Activated T-cell treated with anti-CD3 and anti-CD28 coated beads, Interleukin-2, amount 50 U/mL, for 72 hours (primary cell): ENCODE results near the gene PTBP3. TPM values are rescaled to one million over a fixed set of nuclear protein-coding genes. Genes with fewer than 3 reads are reported as not detected.

Experiments
- ATAC-seq, 2 donors: fragments of 150-1000 bp; cut with Tn5 transposase; replicated peaks in 1 of 2; 2 replicates each; pipeline ENCODE4 v1.10.0; 2021; ENCODE audit warnings: moderate library complexity in 2 of 2, mild to moderate bottlenecking in 1 of 2
- DNase-seq, 2 donors: peaks; one replicate each; pipeline ENCODE4 v3.0.0; 2021 to 2022; ENCODE audit warnings: mixed read lengths in 1 of 2
- H3K27ac Mint-ChIP-seq: one replicate; pipeline ENCODE4 v1.8.0; 2022; ENCODE audit warnings: mild to moderate bottlenecking, moderate library complexity, mixed read lengths
- H3K27me3 Mint-ChIP-seq: one replicate; pipeline ENCODE4 v1.8.0; 2022; ENCODE audit warnings: low read depth, mixed read lengths
- H3K36me3 Mint-ChIP-seq, 2 donors: one replicate each; pipeline ENCODE4 v1.8.0; 2022; ENCODE audit warnings: mixed read lengths in 2 of 2, mild to moderate bottlenecking in 1 of 2; ENCODE audit not compliant: insufficient read depth in 2 of 2
- H3K4me1 Mint-ChIP-seq: one replicate; pipeline ENCODE4 v1.8.0; 2022; ENCODE audit warnings: low read depth, mixed read lengths
- H3K4me3 Mint-ChIP-seq, 2 donors: one replicate each; pipeline ENCODE4 v1.8.0; 2022; ENCODE audit warnings: mild to moderate bottlenecking in 2 of 2, mixed read lengths in 2 of 2, moderate library complexity in 2 of 2
- H3K9me3 Mint-ChIP-seq, 2 donors: one replicate each; pipeline ENCODE4 v1.8.0; 2022; ENCODE audit warnings: mixed read lengths in 2 of 2
- total RNA-seq, 2 donors: library from RNA; stranded (reverse); gene quantifications; one replicate each; pipeline ENCODE4 v1.2.3, GENCODE V29; 2022

The PTBP3 gene
- total RNA-seq, 2 donors from 2014 or later, result 125 to 138 TPM

- no peaks in the 10 kb centered on the region for H3K9me3 Mint-ChIP-seq
- H3K4me1 Mint-ChIP-seq, result peaks cover 38% of the 10 kb centered on the region
- DNase-seq (peak; percentile 83 to 86), ATAC-seq (peak; percentile 92 to 93)
- H3K36me3 Mint-ChIP-seq, result peaks cover 5 to 6% of the 10 kb centered on the region in 2 donors
- peak overlapping the region; percentile 52 for H3K27ac Mint-ChIP-seq
- peak overlapping the region; percentile 90 to 91 for H3K4me3 Mint-ChIP-seq
- H3K27me3 Mint-ChIP-seq, result peaks cover 33% of the 10 kb centered on the region
Measured at GRCh38 chr9:112174222-112174964, 159.0 kb downstream of the PTBP3 start.

DNA sequence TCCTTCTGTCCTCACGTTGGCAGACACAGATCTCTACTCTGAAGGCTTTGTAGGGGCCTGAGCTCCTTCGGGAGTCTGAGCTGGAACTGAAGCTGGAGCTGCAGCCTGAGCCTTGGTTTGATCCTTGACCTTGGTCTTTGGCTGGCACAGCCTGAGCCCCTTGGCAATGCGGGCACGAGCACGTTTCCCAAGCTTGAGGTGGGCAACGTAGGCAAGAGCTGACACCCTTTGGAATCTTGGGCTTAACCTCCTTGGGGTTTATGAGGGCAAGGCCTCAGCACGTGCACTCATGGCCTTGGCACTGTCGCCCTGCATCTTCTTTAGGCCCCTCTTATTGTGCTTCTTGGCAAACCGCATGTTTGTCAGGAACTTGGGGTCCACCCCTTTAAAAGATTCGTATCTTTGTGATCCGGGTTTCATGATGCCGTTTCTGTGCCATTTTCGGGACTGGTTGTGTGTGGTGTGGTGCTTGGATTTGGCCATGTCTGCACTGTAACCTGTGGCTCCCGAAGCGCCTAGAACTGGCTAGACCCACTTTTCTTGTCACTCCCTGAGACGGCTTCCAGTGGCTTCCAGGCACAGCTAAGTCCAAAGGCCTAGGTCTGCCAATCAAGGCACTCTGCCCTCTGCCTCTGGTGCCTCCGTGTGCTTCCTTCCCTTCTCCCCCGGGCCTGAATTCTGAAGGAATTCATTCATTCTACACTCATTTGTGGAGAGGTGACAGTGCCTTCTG lies 159.8 kb downstream of the PTBP3 start:
- DNase-seq, result no peak
- Mint-ChIP-seq H3K27ac (no peak overlapping the region), H3K27me3 (peaks cover 30% of the 10 kb centered on the region), H3K36me3 (peaks cover 5 to 6% of the 10 kb centered on the region in 2 donors), H3K4me3 (peak overlapping the region; percentile 90 to 91), H3K4me1 (peaks cover 45% of the 10 kb centered on the region), H3K9me3 (no peaks in the 10 kb centered on the region)
- no peak for ATAC-seq

DNA sequence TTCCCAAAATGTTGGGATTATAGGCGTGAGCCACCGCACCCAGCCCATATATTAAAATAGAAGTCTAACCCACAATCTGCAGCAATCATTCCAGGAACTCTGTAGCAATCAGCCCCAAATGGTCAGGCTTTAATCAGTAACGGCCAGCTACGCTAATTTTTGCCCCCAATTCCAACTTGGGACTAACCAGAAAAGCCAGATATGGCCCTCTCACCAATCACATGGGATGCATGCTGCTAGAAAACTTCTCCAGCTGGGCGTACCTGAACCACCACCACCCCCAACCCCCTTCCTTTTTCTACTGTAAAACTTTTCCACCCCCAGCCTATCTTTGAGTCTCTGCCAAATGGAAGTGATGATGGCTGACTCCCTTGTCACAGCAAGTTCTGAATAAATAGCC lies 162.5 kb downstream of the PTBP3 start:
- Mint-ChIP-seq H3K27ac (no peak overlapping the region), H3K36me3 (peaks cover 5 to 6% of the 10 kb centered on the region in 2 donors), H3K4me1 (peaks cover 51% of the 10 kb centered on the region), H3K9me3 (no peaks in the 10 kb centered on the region), H3K4me3 (no peak overlapping the region), H3K27me3 (peaks cover 8% of the 10 kb centered on the region)
- DNase-seq (no peak), ATAC-seq (no peak)

DNA sequence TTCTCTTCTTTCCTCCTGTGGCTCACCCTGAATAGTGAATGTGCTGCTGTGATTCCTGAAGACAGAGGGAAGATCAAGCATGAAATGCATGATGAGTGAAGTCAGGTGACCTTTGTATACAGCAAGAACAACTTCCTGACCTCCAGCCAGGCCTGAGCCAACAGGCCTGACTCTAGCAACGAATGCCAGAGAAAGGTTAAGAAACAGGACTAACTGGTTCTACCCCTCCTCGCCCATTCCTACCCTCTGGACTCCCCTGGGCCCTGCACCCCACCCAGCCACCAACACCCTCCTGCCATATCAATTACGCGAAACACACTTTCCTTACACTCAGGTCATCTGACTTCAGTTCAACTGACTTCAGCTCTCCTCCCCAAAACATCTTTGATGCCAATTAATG lies 163.2 kb downstream of the PTBP3 start:
- Mint-ChIP-seq H3K4me1 (peaks cover 43% of the 10 kb centered on the region), H3K27ac (no peak overlapping the region), H3K36me3 (peaks cover 4 to 5% of the 10 kb centered on the region in 2 donors), H3K27me3 (peaks cover under 1% of the 10 kb centered on the region), H3K9me3 (no peaks in the 10 kb centered on the region), H3K4me3 (no peak overlapping the region)
- DNase-seq (no peak), ATAC-seq (no peak)

GRCh38 chr9:112169368-112169767 lies 164.1 kb downstream of the PTBP3 start:
- H3K27me3 Mint-ChIP-seq, result no peaks in the 10 kb centered on the region
- H3K4me1 Mint-ChIP-seq, result peaks cover 40% of the 10 kb centered on the region
- no peaks in the 10 kb centered on the region for H3K9me3 Mint-ChIP-seq
- no peak for DNase-seq
- peaks cover 2 to 3% of the 10 kb centered on the region in 2 donors for H3K36me3 Mint-ChIP-seq
- ATAC-seq, result no peak
- no peak overlapping the region for H3K27ac Mint-ChIP-seq
- H3K4me3 Mint-ChIP-seq, result no peak overlapping the region

- no peak overlapping the region for H3K27ac Mint-ChIP-seq
- H3K27me3 Mint-ChIP-seq, result no peaks in the 10 kb centered on the region
- H3K9me3 Mint-ChIP-seq, result no peaks in the 10 kb centered on the region
- H3K36me3 Mint-ChIP-seq, result peaks cover 0 to 2% of the 10 kb centered on the region in 2 donors
- ATAC-seq (peak; percentile 57 to 58), DNase-seq (no peak)
- H3K4me1 Mint-ChIP-seq, result peaks cover 31% of the 10 kb centered on the region
- H3K4me3 Mint-ChIP-seq, result peak overlapping the region in 1 of 2 donors; percentile 6
Measured at GRCh38 chr9:112168197-112168596, 165.2 kb downstream of the PTBP3 start.

Other genes with a start within 250 kb of the PTBP3 start
- 1 to 10 TPM; 6.6 to 9.9 TPM for gene SUSD1, start 158.3 kb downstream of the PTBP3 start, total RNA-seq
- gene HSDL2, start 46.5 kb upstream of the PTBP3 start, total RNA-seq, result 10 to 100 TPM; 27.3 to 33.1 TPM
- 10 to 100 TPM; 11.2 to 12.9 TPM for gene KIAA1958, start 153.2 kb upstream of the PTBP3 start, total RNA-seq